Endodermal cell (in vitro differentiated cells): ENCODE measurements around the gene TAMM41. TPM values are rescaled to one million over a fixed set of nuclear protein-coding genes. Genes with fewer than 3 reads are reported as not detected.
A peak's percentile ranks its signal among the peaks of the same experiment; 100 is the strongest.
"Not testable (repeated sequence)": the region's sequence is repeated elsewhere in the genome, so short reads cannot be mapped to it uniquely, and the experiment has no call there.

ENCODE experiments used
- DNase-seq: peaks from one replicate; pipeline ENCODE4 v3.0.0-alpha.2; 2017
- H3K27ac ChIP-seq: 2 replicates; pipeline ENCODE4 v1.5.1; 2013; ENCODE audit warnings: mild to moderate bottlenecking, low read depth, low read length, moderate library complexity
- H3K27me3 ChIP-seq: 2 replicates; pipeline ENCODE4 v1.6.1; 2013; ENCODE audit warnings: mild to moderate bottlenecking, low read length, moderate library complexity; ENCODE audit not compliant: insufficient read depth, control insufficient read depth, poor library complexity, severe bottlenecking
- H3K36me3 ChIP-seq: 2 replicates; pipeline ENCODE4 v1.7.0; 2013; ENCODE audit warnings: mild to moderate bottlenecking, low read length, moderate library complexity; ENCODE audit not compliant: control insufficient read depth, insufficient read depth
- H3K4me1 ChIP-seq: one replicate; pipeline ENCODE4 v1.7.0; 2013; ENCODE audit warnings: low read length; ENCODE audit not compliant: control insufficient read depth, insufficient read depth
- H3K4me3 ChIP-seq: 2 replicates; pipeline ENCODE4 v1.5.1; 2013; ENCODE audit warnings: mild to moderate bottlenecking, low read length, moderate library complexity
- H3K9ac ChIP-seq: 2 replicates; pipeline ENCODE4 v1.6.1; 2013; ENCODE audit warnings: mild to moderate bottlenecking, low read length, moderate library complexity; ENCODE audit not compliant: poor library complexity, severe bottlenecking; ENCODE audit errors: extremely low read depth
- H3K9me3 ChIP-seq: 2 replicates; pipeline ENCODE4 v1.6.1; 2013; ENCODE audit warnings: mild to moderate bottlenecking, low read length, moderate library complexity; ENCODE audit not compliant: control insufficient read depth
- H3K27ac Mint-ChIP-seq: 2 replicates; pipeline ENCODE4 v1.8.0; 2020; ENCODE audit warnings: mixed read lengths
- H3K27me3 Mint-ChIP-seq: 2 replicates; pipeline ENCODE4 v1.8.0; 2021; ENCODE audit warnings: mild to moderate bottlenecking, mixed read lengths; ENCODE audit not compliant: insufficient read depth
- H3K36me3 Mint-ChIP-seq: 2 replicates; pipeline ENCODE4 v1.8.0; 2020; ENCODE audit warnings: low read depth, mixed read lengths
- H3K4me1 Mint-ChIP-seq: 2 replicates; pipeline ENCODE4 v1.8.0; 2020; ENCODE audit warnings: mixed read lengths
- H3K4me3 Mint-ChIP-seq: 2 replicates; pipeline ENCODE4 v1.8.0; 2020; ENCODE audit warnings: mild to moderate bottlenecking, moderate library complexity, mixed read lengths
- H3K9me3 Mint-ChIP-seq: 2 replicates; pipeline ENCODE4 v1.8.0; 2020; ENCODE audit warnings: mild to moderate bottlenecking, mixed read lengths
- WGBS, 2 experiments: methylation state at CpG; one replicate each; pipeline versions ENCODE4 v1.1.5 to v1.1.7; 2013; ENCODE audit warnings: missing lambda C conversion rate in 2 of 2, mixed read lengths in 1 of 2; ENCODE audit not compliant: insufficient coverage in 1 of 2, insufficient read length in 1 of 2; 5-methylcytosine and 5-hydroxymethylcytosine counted together
- long read RNA-seq, 4 experiments: library from polyadenylated mRNA in 2 of 4; library from RNA in 1 of 4; library from capped mRNA in 1 of 4; stranded (forward) in 3 of 4; unstranded in 1 of 4; transcript quantifications; one replicate each; pipeline ENCODE4 v2.0.0, GENCODE V29; 2020 to 2021; ENCODE audit warnings: inconsistent platforms in 1 of 4
- polyA plus RNA-seq, 2 experiments: library from polyadenylated mRNA; stranded (reverse); fragments of 50-300 nt; gene quantifications; one replicate each; pipeline ENCODE4 v1.2.3, GENCODE V29; 2013
- total RNA-seq, 2 donors: library from RNA; stranded (reverse); fragmentation: NEBNext Ultra II Directional in 1 of 2; extraction: Animal tissue kit (Norgen Biotek cat#: 25700) in 1 of 2; gene quantifications; 2 replicates in 1 of 2; 3 replicates in 1 of 2; pipeline ENCODE4 v1.2.1, GENCODE V29; 2021
- TF ChIP-seq, protein P1 (sequence below): fragments of 200-600 bp; sonication (generic); conservative IDR thresholded peaks from 2 replicates; pipeline ENCODE4 v1.5.0; 2021; ENCODE audit warnings: antibody characterized with exemption, mild to moderate bottlenecking

TAMM41 gene, protein sequence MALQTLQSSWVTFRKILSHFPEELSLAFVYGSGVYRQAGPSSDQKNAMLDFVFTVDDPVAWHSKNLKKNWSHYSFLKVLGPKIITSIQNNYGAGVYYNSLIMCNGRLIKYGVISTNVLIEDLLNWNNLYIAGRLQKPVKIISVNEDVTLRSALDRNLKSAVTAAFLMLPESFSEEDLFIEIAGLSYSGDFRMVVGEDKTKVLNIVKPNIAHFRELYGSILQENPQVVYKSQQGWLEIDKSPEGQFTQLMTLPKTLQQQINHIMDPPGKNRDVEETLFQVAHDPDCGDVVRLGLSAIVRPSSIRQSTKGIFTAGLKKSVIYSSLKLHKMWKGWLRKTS
- total RNA-seq: 10 to 100 TPM; 28.5 to 31.9 TPM
- 26.9 TPM for polyA plus RNA-seq (2013, experiment 1 of 2)
- 27.3 TPM for polyA plus RNA-seq (2013, experiment 2 of 2)
- long read RNA-seq, experiment 1, transcript TAMM41-206 (8 exons, 1,213 nt): major isoform, 5 of 13 reads
- long read RNA-seq, experiment 1, partial matches to known transcripts: 4 of 13 reads
- long read RNA-seq, experiment 1, other reads (novel, unspliced or antisense): 3 of 13 reads
- long read RNA-seq, experiment 2, transcript TAMM41-206 (8 exons, 1,213 nt): major isoform, 27 of 33 reads
- long read RNA-seq, experiment 2, partial matches to known transcripts: 1 of 33 reads
- long read RNA-seq, experiment 2, other reads (novel, unspliced or antisense): 4 of 33 reads
- long read RNA-seq, experiment 3, transcript TAMM41-206 (8 exons, 1,213 nt): major isoform, 25 of 55 reads
- long read RNA-seq, experiment 3, partial matches to known transcripts: 13 of 55 reads
- long read RNA-seq, experiment 3, other reads (novel, unspliced or antisense): 17 of 55 reads
- long read RNA-seq, experiment 4, transcript TAMM41-201 (7 exons, 1,297 nt): minor isoform, 7 of 98 reads
- long read RNA-seq, experiment 4, transcript TAMM41-206 (8 exons, 1,213 nt): major isoform, 80 of 98 reads
- long read RNA-seq, experiment 4, partial matches to known transcripts: 3 of 98 reads
- long read RNA-seq, experiment 4, other reads (novel, unspliced or antisense): 8 of 98 reads

DNA sequence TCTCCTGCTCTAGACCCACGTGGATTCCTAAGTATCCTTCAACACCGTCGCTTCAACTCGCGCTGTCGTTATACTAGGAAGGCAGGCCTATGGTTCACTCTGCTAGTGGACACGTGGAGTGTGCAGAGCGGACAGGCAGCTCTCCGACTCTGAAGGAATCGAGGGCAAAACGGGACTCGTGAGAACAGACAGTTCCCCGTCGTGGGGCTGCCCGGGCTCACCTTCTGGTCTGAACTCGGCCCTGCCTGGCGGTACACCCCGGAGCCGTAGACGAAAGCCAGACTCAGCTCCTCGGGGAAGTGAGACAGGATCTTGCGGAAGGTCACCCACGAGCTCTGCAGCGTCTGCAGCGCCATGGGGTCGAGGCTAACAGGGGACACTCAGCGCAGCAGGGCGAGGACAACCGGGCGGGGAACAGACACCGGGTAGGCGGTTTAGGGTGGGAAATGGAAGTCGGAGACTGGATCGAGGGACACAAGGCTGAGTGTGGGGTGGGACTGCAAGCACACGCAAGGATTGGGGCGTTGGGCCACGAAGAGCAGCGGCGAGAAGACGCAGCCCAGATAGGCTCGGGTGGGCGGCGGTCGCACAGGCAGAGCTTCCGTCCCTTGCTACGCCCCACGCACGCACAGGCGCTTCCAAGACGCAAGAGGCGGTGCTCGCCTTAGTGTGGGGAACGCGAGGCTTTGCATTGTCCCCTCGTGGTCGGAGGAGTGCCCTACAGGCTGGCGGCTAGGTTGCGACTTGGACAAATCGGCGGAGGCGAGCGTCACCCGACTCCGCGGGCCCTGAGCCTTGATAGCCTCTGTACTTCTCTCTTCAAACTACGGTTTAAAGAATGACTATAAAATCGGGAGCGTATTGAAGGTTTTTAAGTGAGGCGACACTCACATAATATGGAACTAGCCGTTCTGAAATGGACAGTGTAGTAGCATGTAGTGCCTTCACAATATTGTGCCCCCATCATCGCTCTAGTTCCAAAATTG lies at the start of gene TAMM41:
TAMM41 (minus strand) TSS at position 605 of the 986 bp plus-strand sequence; CDS start at position 356, 249 bp downstream.
- H3K36me3 Mint-ChIP-seq: peaks cover 26% of the 10 kb centered on the region
- no peak within 1 kb of the TSS for H3K27ac ChIP-seq

GRCh38 chr3:11878837-11879236 lies 32.2 kb upstream of the TAMM41 start:
- 74 to 75% methylated on average over 2 to 5 of the region's 5 CpGs for WGBS, 2 experiments
- H3K27me3 Mint-ChIP-seq: peaks cover 3% of the 10 kb centered on the region

More for the DNA sequence above, at the start of gene TAMM41:
- Histone ChIP-seq H3K4me1 (peaks cover 3% of the 10 kb centered on the region), H3K27me3 (peaks cover 15% of the 10 kb centered on the region), H3K36me3 (peaks cover 32% of the 10 kb centered on the region), H3K9ac (peak within 1 kb of the TSS; percentile 69), H3K9me3 (no peaks in the 10 kb centered on the region), H3K4me3 (peak within 1 kb of the TSS; percentile 98)
- H3K4me1 Mint-ChIP-seq: peaks cover 18% of the 10 kb centered on the region
- TF ChIP-seq, protein P1, sequence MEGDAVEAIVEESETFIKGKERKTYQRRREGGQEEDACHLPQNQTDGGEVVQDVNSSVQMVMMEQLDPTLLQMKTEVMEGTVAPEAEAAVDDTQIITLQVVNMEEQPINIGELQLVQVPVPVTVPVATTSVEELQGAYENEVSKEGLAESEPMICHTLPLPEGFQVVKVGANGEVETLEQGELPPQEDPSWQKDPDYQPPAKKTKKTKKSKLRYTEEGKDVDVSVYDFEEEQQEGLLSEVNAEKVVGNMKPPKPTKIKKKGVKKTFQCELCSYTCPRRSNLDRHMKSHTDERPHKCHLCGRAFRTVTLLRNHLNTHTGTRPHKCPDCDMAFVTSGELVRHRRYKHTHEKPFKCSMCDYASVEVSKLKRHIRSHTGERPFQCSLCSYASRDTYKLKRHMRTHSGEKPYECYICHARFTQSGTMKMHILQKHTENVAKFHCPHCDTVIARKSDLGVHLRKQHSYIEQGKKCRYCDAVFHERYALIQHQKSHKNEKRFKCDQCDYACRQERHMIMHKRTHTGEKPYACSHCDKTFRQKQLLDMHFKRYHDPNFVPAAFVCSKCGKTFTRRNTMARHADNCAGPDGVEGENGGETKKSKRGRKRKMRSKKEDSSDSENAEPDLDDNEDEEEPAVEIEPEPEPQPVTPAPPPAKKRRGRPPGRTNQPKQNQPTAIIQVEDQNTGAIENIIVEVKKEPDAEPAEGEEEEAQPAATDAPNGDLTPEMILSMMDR: peak; percentile 78
- DNase-seq: peak; percentile 91
- H3K27me3 Mint-ChIP-seq: peaks cover 32% of the 10 kb centered on the region
- WGBS, 2 experiments: 3 to 4% methylated on average over 60 to 71 of the region's 71 CpGs
- peak within 1 kb of the TSS; percentile 97 for H3K4me3 Mint-ChIP-seq
- no peaks in the 10 kb centered on the region for H3K9me3 Mint-ChIP-seq
- peak within 1 kb of the TSS; percentile 93 for H3K27ac Mint-ChIP-seq

DNA sequence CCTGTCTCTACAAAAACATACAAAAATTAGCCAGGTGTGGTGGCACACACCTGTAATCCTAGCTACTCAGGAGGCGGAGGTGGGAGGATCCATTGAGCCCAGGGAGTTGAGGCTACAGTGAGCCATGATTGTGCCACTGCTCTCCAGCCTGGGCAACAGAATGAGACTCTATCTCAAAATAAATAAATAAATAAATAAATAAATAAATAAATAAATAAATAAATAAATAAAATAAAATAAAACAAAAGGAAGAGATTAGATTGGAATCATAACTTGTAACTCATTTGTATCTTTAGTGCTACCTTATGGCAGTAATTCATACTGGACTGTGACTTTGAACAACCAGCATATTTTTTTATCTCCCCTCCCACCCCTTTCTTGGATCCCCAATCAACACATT lies 28.0 kb upstream of the TAMM41 start:
- not testable (repeated sequence) for H3K27me3 Mint-ChIP-seq, H3K4me3 Mint-ChIP-seq, DNase-seq, H3K36me3 Mint-ChIP-seq, H3K27ac ChIP-seq, H3K4me1 Mint-ChIP-seq, H3K4me3 ChIP-seq, H3K9me3 ChIP-seq, H3K27me3 ChIP-seq, H3K36me3 ChIP-seq, H3K9me3 Mint-ChIP-seq, H3K9ac ChIP-seq, H3K4me1 ChIP-seq, H3K27ac Mint-ChIP-seq
- 100% methylated on average over 1 of the region's 1 CpG; no CpG with 5 or more reads in 1 of the 2 experiments for WGBS, 2 experiments

More at GRCh38 chr3:11878837-11879236, 32.2 kb upstream of the TAMM41 start:
- Mint-ChIP-seq H3K36me3 (no peaks in the 10 kb centered on the region), H3K4me1 (no peaks in the 10 kb centered on the region), H3K4me3 (no peak overlapping the region), H3K9me3 (no peaks in the 10 kb centered on the region), H3K27ac (no peak overlapping the region)
- Histone ChIP-seq H3K9ac (no peak overlapping the region), H3K36me3 (no peaks in the 10 kb centered on the region), H3K27me3 (no peaks in the 10 kb centered on the region), H3K4me1 (no peaks in the 10 kb centered on the region), H3K9me3 (no peaks in the 10 kb centered on the region), H3K4me3 (no peak overlapping the region), H3K27ac (no peak overlapping the region)
- DNase-seq: peak; percentile 50
- TF ChIP-seq, protein P1: peak; percentile 56

DNA sequence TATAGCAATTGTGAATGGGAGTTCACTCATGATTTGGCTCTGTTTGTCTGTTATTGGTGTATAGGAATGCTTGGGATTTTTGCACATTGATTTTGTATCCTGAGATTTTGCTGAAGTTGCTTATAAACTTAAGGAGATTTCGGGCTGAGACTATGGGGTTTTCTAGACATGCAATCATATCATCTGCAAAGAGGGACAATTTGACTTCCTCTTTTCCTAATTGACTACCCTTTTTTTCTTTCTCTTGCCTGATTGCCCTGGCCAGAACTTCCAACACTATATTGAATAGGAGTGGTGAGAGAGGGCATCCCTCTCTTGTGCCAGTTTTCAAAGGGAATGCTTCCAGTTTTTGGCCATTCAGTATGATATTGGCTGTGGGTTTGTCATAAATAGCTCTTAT lies 17.1 kb upstream of the TAMM41 start:
- H3K9me3 ChIP-seq, H3K27me3 ChIP-seq, H3K36me3 Mint-ChIP-seq, DNase-seq, H3K27ac ChIP-seq, H3K4me3 ChIP-seq, H3K27ac Mint-ChIP-seq, H3K4me1 Mint-ChIP-seq, H3K4me1 ChIP-seq, H3K9ac ChIP-seq, H3K36me3 ChIP-seq, H3K4me3 Mint-ChIP-seq: not testable (repeated sequence)
- WGBS, 2 experiments: 67 to 95% methylated on average over 1 of the region's 1 CpG
- H3K9me3 Mint-ChIP-seq: peaks cover 13% of the 10 kb centered on the region
- H3K27me3 Mint-ChIP-seq: peaks cover 30% of the 10 kb centered on the region
